ENCODE results near the gene S100PBP.

S100PBP gene

DNA sequence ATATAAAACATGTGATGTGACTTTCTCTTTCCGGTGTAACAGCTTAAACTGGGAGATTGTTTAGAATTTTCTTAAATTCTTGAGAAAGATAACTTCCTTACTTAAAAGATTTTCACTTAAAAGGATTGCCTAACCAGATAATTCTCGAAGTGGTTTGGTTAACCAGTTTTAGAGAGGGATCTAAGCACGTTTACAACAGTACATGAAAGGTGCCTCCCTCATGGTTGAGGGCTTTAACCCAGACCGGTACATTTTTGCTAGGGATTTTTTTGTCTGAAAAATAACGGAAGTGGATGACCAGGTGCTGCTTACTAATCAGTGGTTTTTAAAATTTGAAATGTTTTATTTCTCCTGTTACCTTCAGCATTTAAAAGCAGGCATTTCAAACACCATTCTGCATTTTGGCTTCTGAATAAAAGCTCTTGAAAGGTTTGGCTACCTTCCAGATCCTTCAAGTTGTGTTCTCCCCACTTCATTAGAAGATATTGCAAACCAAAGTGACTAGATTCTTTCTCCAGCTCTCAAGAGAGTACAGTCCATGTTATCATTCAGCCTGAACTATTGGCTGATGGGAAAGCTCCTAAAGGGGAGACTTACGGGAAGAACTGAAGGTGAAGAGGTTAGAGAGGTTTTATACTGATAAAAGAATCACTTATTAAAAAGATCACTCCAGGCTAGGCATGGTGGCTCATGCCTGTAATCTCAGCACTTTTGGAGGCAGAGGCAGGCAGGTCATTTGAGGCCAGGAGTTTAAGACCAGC lies 12.8 kb downstream of the S100PBP start:
- DNase-seq = no peak

DNA sequence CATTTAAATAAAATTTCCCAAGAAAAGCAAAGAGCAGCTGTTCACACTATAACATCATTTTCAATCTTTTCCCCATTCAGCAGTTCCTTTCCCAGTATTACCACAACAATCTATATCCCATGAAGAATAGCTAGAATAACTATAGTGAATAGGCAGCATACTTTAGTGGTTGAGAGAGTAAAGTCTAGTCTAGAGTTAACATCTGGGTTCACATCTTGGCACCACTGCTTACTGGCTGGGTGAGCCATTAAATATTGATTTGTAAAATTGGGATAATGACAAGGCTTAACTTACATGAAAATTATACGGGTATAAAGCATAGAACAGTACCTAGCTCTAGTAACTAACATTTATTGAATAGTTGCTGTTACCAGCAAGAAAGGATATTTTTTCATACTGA lies 14.4 kb downstream of the S100PBP start:
- no peak for DNase-seq

DNA sequence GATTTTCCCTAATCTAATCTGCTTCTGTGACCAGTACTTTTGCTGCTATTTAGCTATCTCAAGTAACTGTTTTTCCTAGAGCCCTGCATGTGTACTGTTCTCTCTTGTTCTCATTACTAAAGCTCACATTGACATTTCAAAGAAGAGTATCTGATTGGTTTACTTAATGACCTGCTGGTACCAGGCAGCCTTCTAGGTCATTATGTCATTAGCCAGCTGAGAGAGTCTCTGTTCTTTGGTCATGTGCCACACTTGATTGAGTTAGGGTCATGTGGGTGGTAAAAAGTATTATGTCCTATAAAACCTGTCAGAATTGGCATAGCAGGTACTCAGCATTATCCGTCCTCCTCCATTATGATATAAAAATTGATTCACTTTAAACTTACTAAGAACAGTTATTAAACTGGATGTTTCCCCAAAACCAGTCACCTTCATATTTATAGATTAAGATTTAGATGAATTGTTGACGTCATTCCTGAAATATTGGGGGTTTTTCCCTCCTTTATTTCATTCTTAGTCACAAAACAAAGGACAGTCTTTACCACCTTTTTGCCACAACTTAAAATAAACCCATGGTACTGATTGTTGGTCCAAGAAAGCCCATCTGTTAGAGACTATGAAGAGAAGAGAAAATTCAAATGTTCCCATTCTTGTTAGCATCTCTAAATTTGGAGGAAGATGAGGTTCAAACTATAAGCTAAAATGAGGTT lies 31.1 kb downstream of the S100PBP start:
- no peak for DNase-seq

DNA sequence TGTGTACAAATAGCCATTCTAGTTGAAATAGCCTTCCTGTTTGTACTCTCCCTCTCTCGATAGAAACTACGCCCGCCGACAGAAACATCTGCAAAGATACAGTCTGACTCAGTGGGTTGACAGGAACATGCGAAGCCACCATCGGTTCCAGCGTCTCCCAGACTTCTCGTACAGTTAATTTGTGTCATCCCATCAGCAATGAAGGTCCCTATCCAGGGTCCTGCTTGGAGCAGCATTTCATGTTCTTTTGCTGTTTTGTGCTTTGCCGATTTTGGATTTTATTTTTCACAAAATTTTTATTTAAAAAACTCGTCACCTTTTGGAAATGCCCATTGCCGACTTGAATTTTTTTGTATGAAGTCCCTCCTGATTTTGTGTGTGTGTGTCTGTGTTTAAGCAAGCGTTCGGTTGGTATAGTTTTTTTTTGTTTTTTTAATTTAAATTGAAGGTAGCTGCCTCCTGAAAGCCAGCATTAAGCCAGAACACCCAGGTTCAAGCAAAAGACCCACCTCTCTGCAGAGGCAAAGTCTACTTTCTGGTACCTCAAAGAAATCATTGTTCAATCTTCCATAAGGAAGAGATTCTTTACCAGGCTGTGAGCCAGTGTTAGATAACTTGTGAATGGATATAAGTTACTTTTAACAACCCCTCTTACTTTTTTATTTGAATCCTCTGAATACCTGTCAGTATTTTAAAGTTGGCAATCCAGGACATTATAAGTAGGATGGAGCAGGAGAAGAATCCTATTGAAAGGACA lies 38.6 kb downstream of the S100PBP start:
- no peak for DNase-seq

DNA sequence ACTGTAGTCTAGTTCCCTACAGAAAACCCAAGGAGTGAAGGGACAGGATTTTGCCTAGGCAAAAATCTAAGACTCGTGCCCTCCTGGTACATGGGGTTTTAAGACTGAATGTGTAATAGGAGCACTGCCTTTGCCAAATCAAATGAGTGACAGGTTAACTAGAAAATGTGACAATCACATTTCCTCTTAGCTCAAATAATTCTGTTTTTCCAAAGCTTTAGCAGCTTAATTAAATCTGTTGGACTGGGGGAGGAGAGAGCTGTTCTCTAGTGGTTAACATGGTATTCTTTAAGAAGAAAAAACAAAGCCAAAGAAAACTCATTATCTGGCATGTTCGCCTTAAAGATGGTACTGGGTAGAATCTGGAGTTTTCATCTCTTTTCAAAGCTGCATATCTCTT lies 40.7 kb downstream of the S100PBP start:
- DNase-seq = no peak

DNA sequence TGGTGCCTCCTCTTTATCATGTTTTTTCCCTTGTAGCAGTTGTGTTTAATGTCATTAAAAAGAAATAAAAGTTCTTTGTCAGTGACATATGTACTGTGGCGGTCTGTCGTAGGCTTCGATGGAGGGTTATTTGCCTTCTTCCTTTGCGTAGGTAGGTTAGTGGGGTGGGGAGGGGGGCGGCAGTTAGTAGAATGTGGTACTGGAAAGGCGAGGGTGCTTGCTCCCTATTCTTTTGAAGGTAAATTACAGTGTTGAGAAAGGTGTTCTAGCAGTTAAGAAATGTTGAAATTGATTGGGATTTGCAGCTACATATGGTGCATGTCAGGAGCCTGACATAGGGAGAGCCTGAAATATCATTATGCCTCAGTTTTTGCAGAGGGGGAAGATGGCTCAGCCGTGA lies 41.3 kb downstream of the S100PBP start:
- no peak for DNase-seq

DNA sequence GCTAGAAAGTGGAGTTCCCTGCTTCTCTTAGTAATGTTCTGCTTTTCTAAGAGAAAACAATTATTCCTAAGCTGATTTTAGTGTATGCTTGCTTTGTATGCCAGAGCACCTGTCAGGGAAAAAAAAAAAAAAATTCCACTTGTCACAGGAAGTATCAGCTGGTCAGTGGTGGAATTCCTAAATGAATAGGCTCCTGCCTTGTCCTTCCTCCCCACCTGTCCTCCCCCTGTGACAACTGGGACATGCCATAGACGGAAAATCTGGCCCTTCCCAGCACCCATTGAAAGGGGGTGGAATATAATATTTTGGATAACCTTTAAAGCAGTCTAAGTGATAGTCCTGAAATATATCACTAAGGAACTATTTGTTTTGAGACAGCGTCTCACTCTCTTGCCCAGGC lies 42.5 kb downstream of the S100PBP start:
- DNase-seq = no peak

DNA sequence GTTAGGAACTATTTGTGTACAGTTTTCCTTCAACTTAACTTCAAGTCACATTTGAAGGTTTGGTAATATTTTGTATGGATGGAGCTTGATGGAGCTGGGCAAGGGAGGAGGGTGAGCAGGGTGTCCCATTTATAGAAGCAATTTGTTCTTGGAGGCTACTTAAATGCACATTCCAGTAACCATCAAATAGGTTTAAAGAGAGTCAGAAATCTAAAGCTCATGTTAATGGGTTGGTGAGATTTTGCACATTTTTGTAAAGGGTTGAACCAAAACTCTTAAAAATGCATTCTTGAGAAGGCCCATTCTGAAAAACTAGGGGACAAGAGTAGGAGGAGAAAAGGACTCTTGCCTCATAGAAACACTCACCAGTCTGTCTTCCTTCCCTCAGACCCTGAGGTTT lies 43.1 kb downstream of the S100PBP start:
- no peak for DNase-seq

DNA sequence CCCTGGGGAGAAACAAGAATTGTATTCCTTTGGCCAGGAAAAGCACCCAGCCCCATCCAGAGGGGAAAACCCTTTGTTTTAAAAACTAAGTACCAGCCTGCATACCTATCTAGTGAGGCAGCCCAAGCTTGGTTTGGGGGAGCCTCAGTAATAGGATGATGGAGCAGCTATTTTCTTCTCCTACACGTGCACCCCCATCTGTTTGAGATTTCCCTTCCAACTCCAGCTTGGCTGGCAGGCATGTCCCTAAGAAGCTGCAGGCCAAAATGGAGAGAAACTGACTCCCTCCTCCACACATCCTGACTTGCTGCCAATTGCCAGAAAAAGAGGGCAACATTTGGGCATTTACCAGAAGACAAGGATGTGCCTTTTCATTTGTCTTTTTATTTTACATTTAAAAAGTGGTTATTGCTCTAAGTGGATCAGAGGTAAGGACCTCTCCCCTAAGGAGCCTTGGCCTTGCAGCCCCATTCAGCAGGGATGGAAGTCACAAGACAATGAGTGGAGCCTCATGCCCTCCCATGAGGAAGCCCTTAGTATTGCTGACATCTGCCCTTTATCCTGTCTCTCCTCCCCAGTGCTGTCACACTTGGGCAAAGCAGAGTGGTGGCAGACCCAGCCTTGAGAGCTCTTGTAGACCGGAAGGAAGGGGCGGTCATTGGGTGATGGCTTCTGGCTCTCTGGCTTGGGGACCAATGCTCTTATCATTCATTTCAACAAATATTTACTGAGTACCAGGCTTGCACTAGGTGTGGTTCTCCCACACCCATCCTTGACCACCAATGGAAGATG lies 44.6 kb downstream of the S100PBP start:
- no peak for DNase-seq

DNA sequence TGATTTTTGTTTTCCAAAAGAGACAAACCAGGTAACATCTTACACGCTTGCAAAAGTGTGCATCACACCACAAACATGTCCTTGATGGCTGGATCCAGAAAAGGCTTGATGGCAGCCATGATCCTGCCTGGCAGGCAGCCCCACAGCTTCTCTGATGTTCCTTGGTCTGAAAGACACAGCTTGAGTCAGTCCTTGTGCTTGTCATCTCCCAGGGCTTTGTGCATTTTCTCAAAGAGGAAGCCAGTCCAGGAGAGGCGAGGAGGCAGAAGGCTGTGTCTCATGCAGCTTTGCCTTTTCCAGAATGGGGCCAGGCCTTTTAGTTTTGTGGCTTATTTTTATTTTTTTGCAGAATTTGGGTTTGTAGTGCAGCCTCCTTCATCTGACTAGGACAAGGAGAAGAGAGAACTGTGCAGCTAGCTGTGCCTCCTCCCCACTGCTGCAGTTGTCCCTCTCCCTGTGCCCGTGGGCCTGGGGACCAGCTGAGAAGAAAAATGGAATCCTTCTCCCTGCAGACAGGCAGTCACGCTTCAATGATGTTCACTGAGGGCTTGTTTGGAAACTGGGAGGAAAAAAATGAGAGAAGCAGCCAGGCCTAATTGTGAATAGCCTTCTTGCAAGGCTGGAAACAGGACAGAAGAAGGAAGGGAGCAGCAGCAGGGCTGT lies 45.9 kb downstream of the S100PBP start:
- DNase-seq = no peak

DNA sequence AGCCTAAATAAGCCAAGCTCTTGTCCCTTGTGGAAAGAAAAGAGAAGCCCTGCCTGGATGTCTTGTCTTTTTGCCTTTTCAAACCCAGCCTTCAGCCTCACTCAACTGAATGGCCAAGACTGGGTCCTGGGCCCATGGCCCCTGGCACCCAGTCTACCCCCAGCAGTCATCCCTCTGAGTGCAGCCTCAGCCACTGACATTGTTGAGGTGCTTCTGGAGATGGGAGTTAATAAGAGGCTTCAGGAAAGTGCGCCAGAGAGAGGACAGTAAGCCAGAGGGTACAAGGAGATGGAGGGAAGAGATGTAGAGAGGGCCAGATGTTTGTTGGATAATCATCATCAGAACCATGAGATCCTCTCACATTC lies 46.4 kb downstream of the S100PBP start:
- no peak for DNase-seq

DNA sequence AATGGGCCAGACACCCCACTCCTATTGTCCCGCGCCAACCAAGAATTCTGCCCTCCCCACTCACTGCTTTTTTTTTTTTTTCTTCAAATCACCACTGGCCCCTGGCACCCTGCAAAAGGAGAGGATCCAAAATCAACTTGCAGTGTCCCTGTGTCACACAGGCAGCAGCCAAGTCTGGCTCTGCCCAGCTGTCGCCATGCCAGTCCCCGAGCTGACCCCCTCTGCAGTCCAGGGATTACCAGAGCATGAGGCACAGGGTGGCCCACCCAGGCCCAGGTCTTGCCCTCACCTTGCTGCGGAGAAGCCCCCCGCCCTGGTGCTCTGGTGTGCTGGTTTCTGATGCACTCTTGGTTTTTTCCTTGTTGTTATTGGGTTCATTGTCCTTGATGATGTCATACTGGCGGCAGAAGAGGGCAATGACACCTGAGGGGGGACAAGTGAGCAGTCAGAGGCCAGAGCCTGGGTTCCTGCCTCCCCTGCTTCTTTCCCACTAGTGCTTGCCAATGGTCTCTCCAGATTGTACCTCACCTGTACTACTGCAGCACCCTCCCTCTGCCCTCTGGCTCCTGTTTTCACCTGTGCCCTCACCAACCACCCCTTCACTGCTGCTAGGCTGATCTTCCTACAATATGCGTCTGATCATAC lies 47.0 kb downstream of the S100PBP start:
- DNase-seq = no peak

DNA sequence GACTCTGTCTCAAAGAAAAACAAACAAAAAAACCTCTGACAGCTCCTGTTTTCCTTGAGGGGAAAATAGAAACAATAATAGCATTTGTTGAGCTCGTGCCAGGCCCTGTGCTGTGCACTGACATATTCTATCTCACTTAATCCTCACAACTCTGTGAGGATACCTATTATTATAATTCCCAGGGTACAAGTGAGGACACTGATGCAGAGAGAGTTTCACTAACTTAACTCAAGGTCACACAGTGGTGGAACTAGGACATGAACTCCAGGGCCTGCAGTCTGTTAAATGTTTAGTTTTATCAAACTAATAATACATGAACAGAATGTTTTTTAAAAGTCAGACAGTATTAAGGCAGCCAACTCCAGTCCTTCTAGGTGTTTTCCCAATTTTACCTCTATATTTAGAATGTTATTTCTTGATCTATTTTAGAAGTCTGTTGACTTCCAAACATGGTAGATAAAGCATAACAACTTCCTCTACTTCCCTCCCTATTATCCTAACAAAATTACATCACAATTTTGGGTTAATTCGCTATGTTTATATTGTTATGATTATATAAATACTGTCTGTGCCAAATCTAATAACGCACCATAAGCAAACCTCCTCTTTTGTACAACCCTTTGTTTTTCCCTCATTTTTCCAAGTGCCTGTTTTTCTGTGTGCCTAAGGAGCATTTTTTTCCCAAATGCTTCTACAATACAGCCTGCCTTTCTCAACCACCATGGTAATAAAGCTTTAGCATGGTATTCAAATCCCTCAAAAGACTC lies 48.4 kb downstream of the S100PBP start:
- no peak for DNase-seq

DNA sequence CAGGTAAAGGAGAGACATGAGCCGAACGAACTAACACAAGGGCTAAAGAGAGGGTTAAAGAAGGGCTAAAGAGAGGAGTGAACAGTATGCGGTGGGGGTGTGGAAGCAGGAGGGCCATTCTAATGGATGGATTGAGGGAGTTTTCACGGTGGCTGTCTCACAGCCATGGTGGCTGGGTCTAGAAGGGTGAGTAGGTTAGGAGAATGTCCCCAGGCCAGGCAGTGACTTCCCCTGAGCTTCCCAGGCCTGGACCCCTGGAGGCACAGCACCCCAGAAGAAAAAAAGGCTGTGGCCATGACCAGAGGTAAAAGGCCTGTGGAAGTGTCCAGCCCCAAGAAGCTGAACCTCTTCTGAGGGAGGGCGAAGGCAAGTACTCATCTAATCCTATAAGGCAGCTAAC lies 49.7 kb downstream of the S100PBP start:
- no peak for DNase-seq

DNA sequence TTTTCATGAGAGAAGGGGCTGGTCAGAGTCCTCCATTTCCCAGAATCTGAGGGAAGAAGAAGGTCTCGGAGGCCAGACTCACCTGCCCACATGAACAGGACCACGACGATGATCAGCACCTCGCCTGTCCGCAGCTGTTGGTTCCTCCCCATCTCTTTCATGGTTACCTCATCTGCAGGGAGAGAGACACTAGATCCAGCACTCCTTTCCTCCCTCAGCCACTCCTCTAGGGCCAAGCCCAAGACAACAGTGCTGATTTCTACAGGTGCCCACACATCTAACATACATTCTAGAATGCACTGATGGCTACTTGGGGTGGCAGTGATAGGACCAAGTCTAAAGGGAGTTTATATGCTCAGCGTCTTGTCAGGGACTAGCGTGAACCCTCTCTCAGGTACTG lies 50.2 kb downstream of the S100PBP start:
- no peak for DNase-seq

DNA sequence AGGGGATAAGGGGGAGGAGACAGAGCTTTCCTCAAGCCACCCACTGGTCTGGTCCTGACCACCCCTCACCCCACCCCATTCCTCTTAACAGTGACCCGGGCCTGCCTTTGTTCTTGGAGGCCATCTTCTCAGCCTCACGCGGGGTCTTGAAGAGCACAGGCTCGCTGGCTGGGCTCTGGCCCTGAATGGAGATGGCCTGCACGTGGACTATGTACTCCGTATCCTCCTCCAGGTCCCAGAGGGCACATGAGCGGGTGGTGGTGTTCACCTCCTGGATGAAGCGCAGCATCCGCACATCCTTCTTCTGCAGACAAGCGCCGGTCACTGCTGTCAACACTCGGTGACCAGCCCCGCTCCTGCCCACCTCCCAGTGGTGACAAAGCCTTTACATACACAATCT lies 50.6 kb downstream of the S100PBP start:
- DNase-seq = no peak

DNA sequence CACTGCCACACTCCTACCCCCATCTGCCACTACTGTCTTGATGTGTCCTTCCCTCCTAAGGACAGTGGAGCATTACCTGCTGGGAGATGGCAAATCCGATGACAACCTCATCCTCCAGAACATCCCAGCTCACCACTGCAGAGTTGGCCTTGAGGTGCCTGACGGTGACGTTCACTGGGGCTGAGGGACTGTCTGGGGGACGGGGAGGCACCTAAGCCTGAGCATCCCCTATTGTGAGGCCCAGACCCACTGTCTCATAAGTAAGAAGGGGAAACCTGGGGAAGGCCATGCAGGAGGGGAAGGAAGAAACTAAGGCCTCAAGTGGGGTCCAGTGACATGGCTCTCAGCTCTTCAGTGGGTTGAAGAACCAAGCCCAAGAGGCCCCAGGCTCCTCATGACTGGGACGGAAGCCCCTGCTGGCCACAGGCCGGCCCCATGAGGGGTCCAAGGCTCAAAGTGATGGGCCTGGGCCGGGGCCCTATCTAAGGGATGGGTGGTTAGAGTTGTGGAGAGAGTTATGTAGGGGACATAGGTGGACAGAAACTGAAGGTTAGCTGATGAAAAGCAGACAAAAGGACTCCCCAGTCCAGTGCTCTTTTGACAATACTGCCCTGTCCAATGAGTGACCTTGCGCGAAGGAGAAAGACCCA lies 51.5 kb downstream of the S100PBP start:
- DNase-seq = no peak

DNA sequence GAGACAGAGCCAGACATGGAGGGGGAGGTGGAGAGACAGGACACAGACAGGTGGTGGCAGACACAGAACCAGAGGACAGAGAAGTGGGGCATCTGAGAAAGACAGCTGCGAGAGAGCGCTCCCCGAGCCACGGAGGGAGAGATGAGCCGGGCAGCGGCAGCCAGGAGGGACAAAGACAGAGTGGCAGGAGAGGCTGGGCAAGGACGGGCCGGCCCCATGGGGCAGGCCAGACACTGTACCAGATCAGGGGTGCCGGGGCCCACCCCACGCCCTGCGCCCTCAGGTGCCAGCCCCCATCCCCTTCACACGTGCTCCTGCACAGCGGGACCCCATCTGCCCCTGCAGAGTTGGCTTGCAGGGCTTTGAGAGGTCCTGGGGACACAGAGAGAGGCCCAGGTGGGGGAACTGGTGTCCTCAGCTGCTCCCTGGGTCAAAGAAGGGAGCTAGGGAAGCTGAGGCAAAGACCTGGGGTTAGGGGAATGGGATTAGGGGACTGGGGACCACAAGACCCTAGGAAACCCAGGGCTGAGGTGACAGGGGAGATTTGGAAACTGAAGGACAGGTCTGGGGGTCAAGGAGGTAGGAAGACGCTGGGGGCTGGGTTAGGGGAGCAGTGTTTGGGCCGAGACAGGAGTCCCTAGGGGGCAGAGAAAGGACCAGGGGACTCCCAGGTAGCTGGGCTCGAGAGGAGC lies 52.6 kb downstream of the S100PBP start:
- DNase-seq = no peak

DNA sequence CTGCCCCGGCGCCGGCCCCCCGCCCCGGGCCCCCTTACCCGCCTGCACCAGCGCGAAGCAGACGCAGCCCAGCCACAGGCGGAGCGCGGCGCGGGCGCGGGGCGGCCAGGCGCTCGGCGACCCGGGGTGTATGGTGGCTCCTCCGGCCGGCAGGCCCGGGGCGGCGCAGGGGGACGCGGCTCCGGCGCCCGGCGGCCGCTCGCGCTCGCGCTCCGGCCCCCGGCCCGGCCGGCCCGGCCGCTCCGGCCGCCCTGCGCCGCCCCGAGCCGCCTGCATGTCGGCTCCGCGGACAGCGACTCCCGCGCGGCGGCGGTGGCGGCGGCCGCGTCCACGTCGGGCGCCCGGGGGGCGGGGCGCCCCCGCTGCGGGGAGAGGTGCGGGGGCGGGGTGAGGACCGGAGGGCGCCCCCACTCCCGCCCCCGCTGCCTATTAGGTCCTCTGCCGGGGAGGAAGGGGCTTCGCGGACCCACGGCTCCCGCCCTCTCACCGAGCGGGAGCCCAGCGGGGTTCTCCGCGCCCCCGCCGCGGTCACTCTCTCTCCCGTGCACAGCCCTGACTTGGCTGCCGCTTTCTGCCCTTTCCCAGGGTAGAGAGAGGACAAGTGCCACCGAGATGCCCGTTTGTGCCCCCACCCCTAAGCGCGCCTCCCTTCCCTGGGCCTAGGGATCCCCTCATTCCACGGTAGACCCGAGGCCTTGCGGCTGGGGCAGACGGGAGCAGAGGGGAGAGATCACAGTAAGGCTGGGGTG lies 53.3 kb downstream of the S100PBP start, which contains the start of gene FNDC5:
Gene FNDC5, minus strand, starts transcription at position 298 of the 749 bp plus-strand sequence.
- DNase-seq = no peak

Data from stimulated activated CD4-positive, alpha-beta T cell treated with anti-CD3 and anti-CD28 coated beads, Interleukin-15, amount 100 ng/mL, for 24 hours (primary cell).